COLO668 (cell line): ENCODE measurements around the gene BCKDK.
A peak's percentile ranks its signal among the peaks of the same experiment; 100 is the strongest.
"Not testable (repeated sequence)": the region's sequence is repeated elsewhere in the genome, so short reads cannot be mapped to it uniquely, and the experiment has no call there.

Experiments
- DNase-seq: peaks from one replicate; lab custom pipeline; 2025; ENCODE audit not compliant: unreplicated experiment; lab: John Stamatoyannopoulos, UW

Gene BCKDK

GRCh38 chr16:31141489-31142108 is 33.4 kb downstream of the BCKDK start:
- peak; percentile 27 for DNase-seq

- DNase-seq: peak; percentile 99
These were observed 34.2 kb downstream of the BCKDK start for GRCh38 chr16:31142109-31143010.

- no peak for DNase-seq
These were observed 35.0 kb downstream of the BCKDK start for GRCh38 chr16:31143011-31143693.

- no peak for DNase-seq
These were observed 35.5 kb downstream of the BCKDK start for GRCh38 chr16:31143694-31144148.

GRCh38 chr16:31144418-31144817 is 36.2 kb downstream of the BCKDK start:
- DNase-seq: not testable (repeated sequence)

- DNase-seq: peak; percentile 84
These were observed 37.3 kb downstream of the BCKDK start for GRCh38 chr16:31145398-31145990.

- no peak for DNase-seq
These were observed 39.4 kb downstream of the BCKDK start for GRCh38 chr16:31147574-31147973.

- peak; percentile 61 for DNase-seq
These were observed 40.1 kb downstream of the BCKDK start for GRCh38 chr16:31148281-31148728.

GRCh38 chr16:31148896-31149295 is 40.7 kb downstream of the BCKDK start:
- DNase-seq: no peak

GRCh38 chr16:31149332-31149731 is 41.1 kb downstream of the BCKDK start:
- peak; percentile 25 for DNase-seq

- peak; percentile 63 for DNase-seq
These were observed 42.0 kb downstream of the BCKDK start, which contains the start of gene PRSS36 for GRCh38 chr16:31149894-31150890. PRSS36 (minus strand) TSS chr16:31150066; CDS start chr16:31150035, 31 bp downstream.

GRCh38 chr16:31150976-31151375 is 42.8 kb downstream of the BCKDK start:
- not testable (repeated sequence) for DNase-seq

GRCh38 chr16:31157136-31157535 is 49.0 kb downstream of the BCKDK start:
- no peak for DNase-seq
